H1 (cell line): ENCODE data around the gene TMEM82.

Experiments
- CBX8 ChIP-seq: fragments of 300-800, 300-1000 bp; sonication (generic); IDR thresholded peaks from 2 replicates; pipeline ENCODE4 v1.7.1; 2016; ENCODE audit warnings: low read depth, low read length, borderline replicate concordance
- EP300 ChIP-seq, 2 experiments: IDR thresholded peaks; 1 replicate in 1 of 2; 2 replicates in 1 of 2; pipeline ENCODE4 v1.6.1; 2011 to 2012; ENCODE audit warnings: low read depth in 2 of 2, low read length in 2 of 2, mild to moderate bottlenecking in 2 of 2, borderline replicate concordance in 1 of 2, inconsistent platforms in 1 of 2, moderate library complexity in 1 of 2
- GTF2F1 ChIP-seq: IDR thresholded peaks from 2 replicates; pipeline ENCODE4 v1.6.1; 2012; ENCODE audit warnings: low read depth, low read length, improper control_type of control experiment, borderline replicate concordance
- POLR2A ChIP-seq, 2 experiments: IDR thresholded peaks; 1 replicate in 1 of 2; 2 replicates in 1 of 2; pipeline ENCODE4 v1.6.1; 2011; ENCODE audit warnings: low read depth in 2 of 2, low read length in 2 of 2, mild to moderate bottlenecking in 2 of 2; ENCODE audit errors: control extremely low read depth in 1 of 2
- POLR2AphosphoS5 ChIP-seq: IDR thresholded peaks from 2 replicates; pipeline ENCODE4 v1.6.1; 2011; ENCODE audit warnings: low read depth, low read length
- SIX5 ChIP-seq: IDR thresholded peaks from 2 replicates; pipeline ENCODE4 v1.6.1; 2011; ENCODE audit warnings: mild to moderate bottlenecking, low read depth, low read length
- TBP ChIP-seq: IDR thresholded peaks from 2 replicates; pipeline ENCODE4 v1.6.1; 2011; ENCODE audit warnings: low read depth, low read length, improper control_type of control experiment
- TCF12 ChIP-seq: IDR thresholded peaks from 2 replicates; pipeline ENCODE4 v1.6.1; 2011; ENCODE audit warnings: low read depth, mild to moderate bottlenecking, low read length
- TF ChIP-seq, protein P1 (sequence below), 3 experiments: IDR thresholded peaks; 1 replicate in 2 of 3; 2 replicates in 1 of 3; pipeline versions ENCODE4 v1.5.1 to v1.6.1; 2011; ENCODE audit warnings: low read length in 3 of 3, mild to moderate bottlenecking in 3 of 3, inconsistent platforms in 2 of 3, low read depth in 1 of 3, moderate library complexity in 1 of 3; ENCODE audit not compliant: insufficient read depth in 1 of 3; ENCODE audit errors: control extremely low read depth in 1 of 3
- TF ChIP-seq, protein P2 (sequence below): IDR thresholded peaks from 2 replicates; pipeline ENCODE4 v1.6.1; 2011; ENCODE audit warnings: low read depth, mild to moderate bottlenecking, low read length; ENCODE audit not compliant: insufficient read depth

DNA sequence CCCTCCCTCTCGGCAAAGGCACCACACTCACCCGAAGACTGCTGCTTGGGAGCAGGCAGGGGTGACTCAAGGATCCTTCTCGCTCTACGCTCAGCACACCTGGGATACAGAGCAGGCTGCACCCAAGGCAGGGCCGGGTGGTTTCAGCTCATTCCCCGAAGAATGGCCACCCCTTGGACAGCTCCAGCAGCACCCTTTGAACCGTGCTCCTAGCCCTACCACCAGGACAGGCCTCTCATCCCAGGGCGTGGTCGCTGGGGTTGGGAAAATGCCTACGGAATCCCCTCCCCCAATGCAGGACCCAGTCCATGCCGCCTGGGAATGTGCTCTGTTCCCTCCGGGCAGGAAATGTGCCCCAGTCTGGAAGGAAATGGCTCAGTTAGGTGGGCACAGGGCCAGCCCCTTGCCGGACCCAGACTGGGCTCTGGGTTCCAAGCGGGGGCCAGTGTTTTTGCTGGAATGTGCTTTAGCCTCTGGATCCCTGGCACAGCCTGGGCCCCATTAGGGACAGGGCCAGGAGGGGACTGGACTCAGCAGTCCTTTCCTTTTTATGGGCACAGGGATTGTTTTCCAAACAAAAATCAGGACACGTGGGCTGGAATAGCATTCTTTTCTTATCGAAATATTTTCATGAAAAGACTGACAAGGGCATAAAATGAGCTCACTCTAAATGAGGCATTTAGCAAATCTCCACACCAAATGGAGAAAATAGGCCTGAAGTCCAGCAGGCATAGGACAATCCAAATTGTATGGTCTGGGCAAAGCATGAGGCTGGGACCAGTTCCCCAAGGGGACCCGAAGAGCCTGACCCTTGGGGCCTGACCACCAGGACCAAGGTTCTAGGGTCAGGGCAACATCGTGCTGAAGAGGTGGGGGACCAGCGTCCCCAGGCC lies 7.3 kb downstream of the TMEM82 start:
- TF ChIP-seq, protein P1, sequence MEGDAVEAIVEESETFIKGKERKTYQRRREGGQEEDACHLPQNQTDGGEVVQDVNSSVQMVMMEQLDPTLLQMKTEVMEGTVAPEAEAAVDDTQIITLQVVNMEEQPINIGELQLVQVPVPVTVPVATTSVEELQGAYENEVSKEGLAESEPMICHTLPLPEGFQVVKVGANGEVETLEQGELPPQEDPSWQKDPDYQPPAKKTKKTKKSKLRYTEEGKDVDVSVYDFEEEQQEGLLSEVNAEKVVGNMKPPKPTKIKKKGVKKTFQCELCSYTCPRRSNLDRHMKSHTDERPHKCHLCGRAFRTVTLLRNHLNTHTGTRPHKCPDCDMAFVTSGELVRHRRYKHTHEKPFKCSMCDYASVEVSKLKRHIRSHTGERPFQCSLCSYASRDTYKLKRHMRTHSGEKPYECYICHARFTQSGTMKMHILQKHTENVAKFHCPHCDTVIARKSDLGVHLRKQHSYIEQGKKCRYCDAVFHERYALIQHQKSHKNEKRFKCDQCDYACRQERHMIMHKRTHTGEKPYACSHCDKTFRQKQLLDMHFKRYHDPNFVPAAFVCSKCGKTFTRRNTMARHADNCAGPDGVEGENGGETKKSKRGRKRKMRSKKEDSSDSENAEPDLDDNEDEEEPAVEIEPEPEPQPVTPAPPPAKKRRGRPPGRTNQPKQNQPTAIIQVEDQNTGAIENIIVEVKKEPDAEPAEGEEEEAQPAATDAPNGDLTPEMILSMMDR (IDR thresholded peaks at IDR 0.05; ENCODE audit: control extremely low read depth in 1 of 3, insufficient read depth in 1 of 3, low read depth in 1 of 3, low read length in 3 of 3): no peak
- TF ChIP-seq, protein P2, sequence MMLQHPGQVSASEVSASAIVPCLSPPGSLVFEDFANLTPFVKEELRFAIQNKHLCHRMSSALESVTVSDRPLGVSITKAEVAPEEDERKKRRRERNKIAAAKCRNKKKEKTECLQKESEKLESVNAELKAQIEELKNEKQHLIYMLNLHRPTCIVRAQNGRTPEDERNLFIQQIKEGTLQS: no peak
- no peak for TF ChIP-seq GTF2F1
- TF ChIP-seq EP300 (IDR thresholded peaks at IDR 0.05; ENCODE audit: borderline replicate concordance in 1 of 2, low read depth in 2 of 2, low read length in 2 of 2): no peak
- no peak for TF ChIP-seq TCF12
- no peak for TF ChIP-seq CBX8
- TF ChIP-seq TBP: no peak
- TF ChIP-seq POLR2AphosphoS5: no peak
- TF ChIP-seq POLR2A (IDR thresholded peaks at IDR 0.05; ENCODE audit: control extremely low read depth in 1 of 2, low read depth in 2 of 2, low read length in 2 of 2): no peak
- no peak for TF ChIP-seq SIX5
